Measurements from ENCODE around the gene OBSCN. TPM values are rescaled to one million over a fixed set of nuclear protein-coding genes. Genes with fewer than 3 reads are reported as not detected.

Gene OBSCN
- total and polyA plus RNA-seq, 12 donors: 176 to 639 (median 407) TPM

- Histone ChIP-seq H3K4me1 (peaks cover 0 to 15% (median 0%) of the 10 kb centered on the region in 9 donors), H3K9me3 (no peaks in the 10 kb centered on the region), H3K4me3 (no peak overlapping the region), H3K27me3 (no peaks in the 10 kb centered on the region), H3K27ac (no peak overlapping the region), H3K36me3 (peaks cover 0 to 86% (median 0%) of the 10 kb centered on the region in 9 donors)
- DNase-seq: peak in 1 of 2 donors; percentile 4
- intact Hi-C loops (cut with DNase I): no loop called here
- ATAC-seq: no peak
- 79 to 80% methylated on average over 11 of the region's 11 CpGs for WGBS, 2 donors
- TF ChIP-seq CTCF (IDR thresholded peaks at IDR 0.05): no peak
These were observed 145.9 kb downstream of the OBSCN start for GRCh38 chr1:228353601-228354371.

- intact Hi-C loops (cut with DNase I): no loop called here
- WGBS, 2 donors: 78 to 80% methylated on average over 19 of the region's 19 CpGs
- no peak for DNase-seq
These were observed 146.8 kb downstream of the OBSCN start for GRCh38 chr1:228354390-228355320.

GRCh38 chr1:228356897-228357680 is 149.2 kb downstream of the OBSCN start:
- ATAC-seq: no peak
- Histone ChIP-seq H3K4me3 (no peak overlapping the region), H3K36me3 (peaks cover 0 to 57% (median 0%) of the 10 kb centered on the region in 9 donors), H3K9me3 (no peaks in the 10 kb centered on the region), H3K27ac (peak overlapping the region in 1 of 10 donors; percentile 26), H3K27me3 (no peaks in the 10 kb centered on the region), H3K4me1 (peaks cover 0 to 44% (median 0%) of the 10 kb centered on the region in 9 donors)
- 78% methylated on average over 8 of the region's 8 CpGs for WGBS, 2 donors
- no peak for DNase-seq
- intact Hi-C loops (cut with DNase I): no loop called here
- no peak for TF ChIP-seq CTCF (IDR thresholded peaks at IDR 0.05)

More at GRCh38 chr1:228354390-228355320, 146.8 kb downstream of the OBSCN start:
- ATAC-seq: no peak
- H3K9me3 ChIP-seq: no peaks in the 10 kb centered on the region
- H3K4me1 ChIP-seq: peaks cover 0 to 22% (median 0%) of the 10 kb centered on the region in 9 donors
- peaks cover 0 to 79% (median 0%) of the 10 kb centered on the region in 9 donors for H3K36me3 ChIP-seq
- no peak overlapping the region for H3K27ac ChIP-seq
- TF ChIP-seq CTCF (IDR thresholded peaks at IDR 0.05): no peak
- H3K4me3 ChIP-seq: no peak overlapping the region
- no peaks in the 10 kb centered on the region for H3K27me3 ChIP-seq
